Astrocyte (in vitro differentiated cells and primary cell): Measurements from ENCODE around the gene PEAK3. TPM values are rescaled to one million over a fixed set of nuclear protein-coding genes. Genes with fewer than 3 reads are reported as not detected.

Source experiments
- DNase-seq: peaks from one replicate; pipeline ENCODE4 v3.0.0-alpha.2; 2010; ENCODE audit warnings: low read depth
- FAIRE-seq: peaks from 2 replicates; lab custom pipeline; 2011; peaks lifted over from hg19 to GRCh38; lab: Jason Lieb, UNC
- H2AFZ ChIP-seq: 2 replicates; pipeline ENCODE4 v1.6.0; 2012; ENCODE audit warnings: low read depth, low read length, inconsistent platforms
- H3K27ac ChIP-seq: 2 replicates; pipeline ENCODE4 v1.5.1; 2011; ENCODE audit warnings: low read depth, low read length, inconsistent platforms
- H3K27me3 ChIP-seq: 2 replicates; pipeline ENCODE4 v1.6.0; 2011; ENCODE audit warnings: low read length, inconsistent platforms; ENCODE audit not compliant: insufficient read depth
- H3K36me3 ChIP-seq: 2 replicates; pipeline ENCODE4 v1.5.1; 2011; ENCODE audit warnings: low read length, inconsistent platforms; ENCODE audit not compliant: insufficient read depth
- H3K4me1 ChIP-seq: 2 replicates; pipeline ENCODE4 v1.5.1; 2011; ENCODE audit warnings: low read length, inconsistent platforms; ENCODE audit not compliant: insufficient read depth
- H3K4me2 ChIP-seq: 2 replicates; pipeline ENCODE4 v1.6.0; 2012; ENCODE audit warnings: low read length, inconsistent platforms
- H3K4me3 ChIP-seq: 2 replicates; pipeline ENCODE4 v1.5.1; 2011; ENCODE audit warnings: low read depth, mild to moderate bottlenecking, low read length, inconsistent platforms; ENCODE audit not compliant: insufficient read depth
- H3K79me2 ChIP-seq: 2 replicates; pipeline ENCODE4 v1.6.0; 2012; ENCODE audit warnings: mild to moderate bottlenecking, low read length, inconsistent platforms; ENCODE audit not compliant: insufficient read depth
- H3K9ac ChIP-seq: 2 replicates; pipeline ENCODE4 v1.6.0; 2012; ENCODE audit warnings: mild to moderate bottlenecking, low read length, inconsistent platforms
- H3K9me3 ChIP-seq: 2 replicates; pipeline ENCODE4 v1.5.1; 2012; ENCODE audit warnings: low read depth, mild to moderate bottlenecking, low read length, inconsistent platforms; ENCODE audit not compliant: insufficient read depth
- H4K20me1 ChIP-seq: 2 replicates; pipeline ENCODE4 v1.6.0; 2012; ENCODE audit warnings: low read length, inconsistent platforms; ENCODE audit not compliant: insufficient read depth
- H3K27ac Mint-ChIP-seq: one replicate; pipeline ENCODE4 v1.8.0; 2021; ENCODE audit warnings: mild to moderate bottlenecking, mixed read lengths; ENCODE audit not compliant: unreplicated experiment
- H3K27me3 Mint-ChIP-seq: one replicate; pipeline ENCODE4 v1.8.0; 2021; ENCODE audit warnings: low read depth, mixed read lengths; ENCODE audit not compliant: unreplicated experiment
- H3K36me3 Mint-ChIP-seq: one replicate; pipeline ENCODE4 v1.8.0; 2021; ENCODE audit warnings: low read depth, mixed read lengths; ENCODE audit not compliant: unreplicated experiment
- H3K4me1 Mint-ChIP-seq: one replicate; pipeline ENCODE4 v1.8.0; 2021; ENCODE audit warnings: low read depth, mixed read lengths; ENCODE audit not compliant: unreplicated experiment
- H3K4me3 Mint-ChIP-seq: one replicate; pipeline ENCODE4 v1.8.0; 2021; ENCODE audit warnings: mild to moderate bottlenecking, moderate library complexity, mixed read lengths; ENCODE audit not compliant: unreplicated experiment
- H3K9me3 Mint-ChIP-seq: one replicate; pipeline ENCODE4 v1.8.0; 2021; ENCODE audit warnings: mild to moderate bottlenecking, mixed read lengths; ENCODE audit not compliant: unreplicated experiment
- EZH2 ChIP-seq: IDR thresholded peaks from 2 replicates; pipeline ENCODE4 v1.6.1; 2012; ENCODE audit warnings: mild to moderate bottlenecking, low read length, inconsistent platforms; ENCODE audit not compliant: insufficient read depth
- total RNA-seq: library from RNA; stranded (reverse); gene quantifications from 2 replicates; pipeline ENCODE4 v1.2.1, GENCODE V29; 2021
- TF ChIP-seq, protein P1 (sequence below): IDR thresholded peaks from 2 replicates; pipeline ENCODE4 v1.5.1; 2011; ENCODE audit warnings: low read depth, mild to moderate bottlenecking, inconsistent platforms, low read length, moderate library complexity; ENCODE audit not compliant: insufficient read depth

Gene PEAK3
- total RNA-seq, 1 donor from 2014 or later: 0.18 TPM

DNA sequence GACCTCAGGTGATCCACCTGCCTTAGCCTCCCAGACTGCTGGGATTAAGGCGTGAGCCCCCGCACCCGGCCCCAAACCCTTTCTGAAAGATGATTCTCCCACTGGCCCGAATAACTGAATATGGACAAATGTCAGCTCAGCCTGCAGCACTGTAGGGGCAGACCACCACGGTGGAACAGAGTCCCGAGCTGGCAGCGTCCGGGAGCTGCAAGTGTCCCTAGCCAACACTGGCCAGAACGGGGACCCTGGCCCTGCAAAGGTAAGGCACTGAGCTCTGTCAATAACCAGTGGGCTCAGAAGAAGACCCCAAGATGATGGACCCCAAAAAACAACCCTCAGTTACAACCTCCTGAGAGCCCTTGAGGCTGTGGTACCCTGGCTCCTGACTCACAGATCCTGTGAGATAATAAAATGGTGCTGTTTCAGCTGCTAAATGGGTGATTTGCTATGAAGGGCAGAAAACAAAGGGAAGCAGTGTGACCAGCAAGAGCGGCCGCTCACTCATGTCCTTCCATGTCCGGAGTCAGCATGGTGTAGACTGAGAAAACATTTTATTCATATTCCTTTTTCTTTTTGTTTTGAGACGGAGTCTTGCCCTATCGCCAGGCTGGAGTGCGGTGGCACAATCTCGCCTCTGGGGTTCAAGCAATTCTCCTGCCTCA lies 44.9 kb upstream of the PEAK3 start:
- peaks cover 5% of the 10 kb centered on the region for H3K36me3 Mint-ChIP-seq
- H3K27me3 Mint-ChIP-seq: no peaks in the 10 kb centered on the region
- H3K27ac Mint-ChIP-seq: peak overlapping the region; percentile 97
- no peaks in the 10 kb centered on the region for H3K9me3 Mint-ChIP-seq
- H3K4me3 ChIP-seq: peak overlapping the region; percentile 95
- peaks cover 58% of the 10 kb centered on the region for H4K20me1 ChIP-seq
- no peaks in the 10 kb centered on the region for H3K9me3 ChIP-seq
- peaks cover 27% of the 10 kb centered on the region for H3K4me1 Mint-ChIP-seq
- peaks cover 69% of the 10 kb centered on the region for H3K79me2 ChIP-seq
- peak overlapping the region; percentile 87 for H3K9ac ChIP-seq
- TF ChIP-seq, protein P1, sequence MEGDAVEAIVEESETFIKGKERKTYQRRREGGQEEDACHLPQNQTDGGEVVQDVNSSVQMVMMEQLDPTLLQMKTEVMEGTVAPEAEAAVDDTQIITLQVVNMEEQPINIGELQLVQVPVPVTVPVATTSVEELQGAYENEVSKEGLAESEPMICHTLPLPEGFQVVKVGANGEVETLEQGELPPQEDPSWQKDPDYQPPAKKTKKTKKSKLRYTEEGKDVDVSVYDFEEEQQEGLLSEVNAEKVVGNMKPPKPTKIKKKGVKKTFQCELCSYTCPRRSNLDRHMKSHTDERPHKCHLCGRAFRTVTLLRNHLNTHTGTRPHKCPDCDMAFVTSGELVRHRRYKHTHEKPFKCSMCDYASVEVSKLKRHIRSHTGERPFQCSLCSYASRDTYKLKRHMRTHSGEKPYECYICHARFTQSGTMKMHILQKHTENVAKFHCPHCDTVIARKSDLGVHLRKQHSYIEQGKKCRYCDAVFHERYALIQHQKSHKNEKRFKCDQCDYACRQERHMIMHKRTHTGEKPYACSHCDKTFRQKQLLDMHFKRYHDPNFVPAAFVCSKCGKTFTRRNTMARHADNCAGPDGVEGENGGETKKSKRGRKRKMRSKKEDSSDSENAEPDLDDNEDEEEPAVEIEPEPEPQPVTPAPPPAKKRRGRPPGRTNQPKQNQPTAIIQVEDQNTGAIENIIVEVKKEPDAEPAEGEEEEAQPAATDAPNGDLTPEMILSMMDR: no peak
- TF ChIP-seq EZH2: no peak
- H3K4me2 ChIP-seq: peak overlapping the region; percentile 90
- DNase-seq (no peak), FAIRE-seq (no peak)
- peak overlapping the region; percentile 90 for H3K27ac ChIP-seq
- H3K36me3 ChIP-seq: no peaks in the 10 kb centered on the region
- no peak overlapping the region for H2AFZ ChIP-seq
- H3K4me3 Mint-ChIP-seq: peak overlapping the region; percentile 100
- H3K4me1 ChIP-seq: peaks cover 15% of the 10 kb centered on the region
- no peaks in the 10 kb centered on the region for H3K27me3 ChIP-seq

DNA sequence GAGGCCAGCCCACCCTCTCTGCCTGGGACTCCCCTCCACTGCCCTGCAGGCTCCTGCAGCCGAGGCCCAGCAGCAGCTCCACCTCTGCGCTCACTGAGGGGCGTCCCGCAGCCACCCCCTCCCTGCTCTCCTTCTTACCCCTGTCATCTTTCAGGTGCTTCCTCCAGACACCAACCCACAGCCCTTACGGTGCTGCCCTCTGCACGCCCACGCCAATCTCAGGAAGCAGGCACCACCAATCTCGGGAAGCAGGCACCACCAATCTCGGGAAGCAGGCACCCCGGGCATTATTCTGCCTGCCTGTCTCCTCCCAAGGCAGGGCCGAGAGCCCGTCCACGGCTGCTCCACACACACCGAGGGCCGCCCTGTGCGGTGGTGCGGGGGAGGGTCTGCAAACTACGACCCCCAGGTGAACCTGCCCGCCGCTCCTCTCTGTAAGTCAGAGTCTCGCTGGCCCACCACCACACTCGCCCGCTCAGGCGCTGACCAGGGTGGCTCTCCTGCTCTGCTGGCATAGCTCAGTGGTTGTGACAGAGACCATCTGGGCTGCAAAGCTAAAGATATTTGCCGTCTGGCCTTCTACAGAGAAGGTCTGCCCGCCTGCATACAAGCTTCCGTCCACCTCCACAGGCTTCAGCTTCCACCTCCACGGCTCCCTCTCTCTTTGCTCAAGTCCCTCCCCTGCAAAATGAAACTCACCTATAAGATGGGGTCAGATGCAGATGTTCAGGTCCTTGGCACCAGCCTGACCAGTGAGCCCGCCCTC lies 43.5 kb upstream of the PEAK3 start:
- Mint-ChIP-seq H3K27ac (peak overlapping the region; percentile 58), H3K36me3 (peaks cover 5% of the 10 kb centered on the region), H3K4me1 (peaks cover 20% of the 10 kb centered on the region), H3K9me3 (no peaks in the 10 kb centered on the region), H3K27me3 (no peaks in the 10 kb centered on the region), H3K4me3 (no peak overlapping the region)
- Histone ChIP-seq H3K27ac (no peak overlapping the region), H4K20me1 (peaks cover 45% of the 10 kb centered on the region), H3K4me2 (no peak overlapping the region), H3K9me3 (no peaks in the 10 kb centered on the region), H3K4me3 (no peak overlapping the region), H3K36me3 (peaks cover 2% of the 10 kb centered on the region), H3K4me1 (peaks cover 15% of the 10 kb centered on the region), H2AFZ (no peak overlapping the region), H3K27me3 (no peaks in the 10 kb centered on the region), H3K79me2 (peaks cover 55% of the 10 kb centered on the region), H3K9ac (no peak overlapping the region)
- no peak for FAIRE-seq
- no peak for TF ChIP-seq EZH2
- TF ChIP-seq, protein P1: no peak
- no peak for DNase-seq
